Neural progenitor cell (in vitro differentiated cells): ENCODE measurements around the gene RPS6KA2.

Source experiments
- EZH2phosphoT487 ChIP-seq: fragments of 200-600 bp; sonication (generic); IDR thresholded peaks from 2 replicates; pipeline ENCODE4 v1.6.1; 2017; ENCODE audit warnings: antibody characterized with exemption
- TF ChIP-seq, protein P1 (sequence below): fragments of 200-600 bp; sonication (generic); IDR thresholded peaks from 2 replicates; pipeline ENCODE4 v1.5.1; 2017; ENCODE audit warnings: antibody characterized with exemption, mild to moderate bottlenecking

DNA sequence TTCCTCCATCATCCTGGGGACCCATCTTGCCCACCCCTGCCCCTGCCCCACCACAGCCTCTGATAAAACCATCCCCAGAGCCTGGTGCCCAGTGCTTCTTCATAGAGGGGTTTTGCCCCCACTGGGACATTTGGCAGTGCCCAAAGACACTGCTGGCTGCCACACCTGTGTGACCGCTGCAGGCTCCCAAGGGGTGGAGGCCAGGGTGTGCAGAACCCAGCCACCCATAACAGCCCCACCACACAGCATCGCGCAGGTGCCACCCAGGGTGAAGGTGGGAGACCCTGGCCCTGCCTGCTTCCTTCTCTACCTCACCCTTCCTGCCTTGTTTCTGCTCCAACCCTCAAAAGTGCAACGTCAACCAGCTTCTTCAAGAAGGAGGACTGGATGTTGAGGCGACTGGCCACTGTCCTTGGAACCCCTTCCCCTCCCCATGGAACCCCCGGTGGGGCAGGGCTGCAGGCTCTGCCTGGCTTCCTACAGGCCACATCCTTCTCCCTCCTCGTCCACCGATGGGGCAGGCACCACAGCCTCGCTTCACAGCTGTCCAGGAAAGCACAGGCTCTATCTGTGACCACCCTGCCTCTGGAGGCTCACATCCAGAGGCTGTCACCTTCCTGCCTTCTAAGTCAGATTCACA lies 165.1 kb downstream of the RPS6KA2 start:
- TF ChIP-seq, protein P1, sequence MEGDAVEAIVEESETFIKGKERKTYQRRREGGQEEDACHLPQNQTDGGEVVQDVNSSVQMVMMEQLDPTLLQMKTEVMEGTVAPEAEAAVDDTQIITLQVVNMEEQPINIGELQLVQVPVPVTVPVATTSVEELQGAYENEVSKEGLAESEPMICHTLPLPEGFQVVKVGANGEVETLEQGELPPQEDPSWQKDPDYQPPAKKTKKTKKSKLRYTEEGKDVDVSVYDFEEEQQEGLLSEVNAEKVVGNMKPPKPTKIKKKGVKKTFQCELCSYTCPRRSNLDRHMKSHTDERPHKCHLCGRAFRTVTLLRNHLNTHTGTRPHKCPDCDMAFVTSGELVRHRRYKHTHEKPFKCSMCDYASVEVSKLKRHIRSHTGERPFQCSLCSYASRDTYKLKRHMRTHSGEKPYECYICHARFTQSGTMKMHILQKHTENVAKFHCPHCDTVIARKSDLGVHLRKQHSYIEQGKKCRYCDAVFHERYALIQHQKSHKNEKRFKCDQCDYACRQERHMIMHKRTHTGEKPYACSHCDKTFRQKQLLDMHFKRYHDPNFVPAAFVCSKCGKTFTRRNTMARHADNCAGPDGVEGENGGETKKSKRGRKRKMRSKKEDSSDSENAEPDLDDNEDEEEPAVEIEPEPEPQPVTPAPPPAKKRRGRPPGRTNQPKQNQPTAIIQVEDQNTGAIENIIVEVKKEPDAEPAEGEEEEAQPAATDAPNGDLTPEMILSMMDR, result no peak
- TF ChIP-seq EZH2phosphoT487, result no peak
